Psoas muscle (tissue), 8 donors: ENCODE data around the gene CHI3L1. TPM values are rescaled to one million over a fixed set of nuclear protein-coding genes. Genes with fewer than 3 reads are reported as not detected.

Experiments
- ATAC-seq, 4 donors: fragments of 200-7000 bp; cut with Tn5 transposase; one replicate each; pipeline ENCODE4 v1.9.1; 2020; ENCODE audit warnings: moderate library complexity in 3 of 4, mild to moderate bottlenecking in 2 of 4
- DNase-seq, 2 donors: peaks; one replicate each; pipeline ENCODE4 v3.0.0-alpha.2; 2020
- H3K27ac ChIP-seq: fragments of 200-600 bp; one replicate; pipeline ENCODE4 v1.8.0; 2022
- H3K27me3 ChIP-seq, 3 donors: fragments of 200-600 bp in 1 of 3; one replicate each; pipeline versions ENCODE4 v1.6.1 to v1.8.0; 2013 to 2022; ENCODE audit warnings: low read length in 2 of 3, mild to moderate bottlenecking in 2 of 3, moderate library complexity in 1 of 3; ENCODE audit not compliant: insufficient read depth in 3 of 3
- H3K36me3 ChIP-seq, 2 donors: fragments of 200-600 bp in 1 of 2; one replicate each; pipeline versions ENCODE4 v1.6.1 to v1.8.0; 2013 to 2022; ENCODE audit warnings: low read depth in 1 of 2, mild to moderate bottlenecking in 1 of 2, moderate library complexity in 1 of 2; ENCODE audit not compliant: insufficient read depth in 1 of 2
- H3K4me1 ChIP-seq: fragments of 200-600 bp; one replicate; pipeline ENCODE4 v1.8.0; 2022
- H3K4me3 ChIP-seq: fragments of 200-600 bp; one replicate; pipeline ENCODE4 v1.8.0; 2022; ENCODE audit warnings: mild to moderate bottlenecking
- H3K9me3 ChIP-seq: fragments of 200-600 bp; one replicate; pipeline ENCODE4 v1.8.0; 2022
- WGBS, 3 donors: extraction: QIAGEN DNeasy Blood & Tissue Kit; methylation state at CpG; one replicate each; pipeline versions ENCODE4 v1.1.6 to v1.1.7; 2013; 5-methylcytosine and 5-hydroxymethylcytosine counted together
- intact Hi-C, 2 donors: fragments of 100-400 bp; cut with DNase I; formaldehyde crosslinking; loops; one replicate each; pipeline versions ENCODE4 v1.11.0 to v1.14.2; 2022
- polyA plus RNA-seq, 3 donors: library from polyadenylated mRNA; stranded (reverse); fragments of 200-250 nt; gene quantifications; one replicate each; pipeline ENCODE4 v1.2.3, GENCODE V29; 2013
- total RNA-seq, 4 donors: library from RNA; stranded (reverse); fragmentation: NEBNext Ultra II Directional in 2 of 4; extraction: Animal tissue kit (Norgen Biotek cat#: 25700) in 2 of 4; gene quantifications; one replicate each; pipeline versions ENCODE4 v1.2.1 to v1.2.4, GENCODE V29; 2021 to 2023
- TF ChIP-seq, protein P1 (sequence below): fragments of 200-600 bp; IDR thresholded peaks from one replicate; pipeline ENCODE4 v1.8.0; 2022; ENCODE audit warnings: antibody characterized with exemption
- donor health status: healthy with polysubstance abuse.
- donor health status: DM: no; HTN: no; CAD: no; lungs with moderate emphysema.
- donor health status: Bipolar disorder and iron deficiency.
- donor health status: healthy.
- donor health status: DM: yes; HTN: yes; CAD: no.
- donor health status: DM: no; HTN: no; CAD: no.
- donor health status: DM: no; HTN: no; CAD: no.
- donor health status: DM: yes; HTN: yes; CAD: no.

The CHI3L1 gene
- total and polyA plus RNA-seq, 7 donors, result 1.7 to 156 (median 9.9) TPM

DNA sequence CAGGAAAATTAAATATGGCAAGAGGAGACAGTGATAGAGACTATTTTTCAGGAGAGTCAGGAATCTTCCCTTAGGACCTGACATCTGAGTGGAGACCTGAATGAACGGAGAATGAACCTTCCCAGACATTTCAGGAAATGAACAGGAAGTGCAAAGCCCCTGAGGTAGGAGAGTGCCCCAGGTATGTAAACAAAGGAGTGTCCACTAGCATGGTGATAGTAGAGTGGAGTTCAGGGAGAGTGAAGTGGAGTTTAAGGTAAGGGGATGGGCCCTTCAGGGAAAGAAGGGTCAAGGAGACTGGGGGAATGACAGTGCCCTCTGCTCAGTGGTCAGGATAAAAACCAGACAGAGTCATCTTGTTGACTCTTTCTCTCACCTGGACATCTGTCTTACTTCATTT, 30.2 kb downstream of the CHI3L1 start:
- H3K4me1 ChIP-seq, result no peaks in the 10 kb centered on the region
- intact Hi-C loops, result loop anchor here in 1 of 2 donors (10.0 kb wide), 1 partner anchor 921 kb away; no protein-coding TSS in a partner anchor
- WGBS, 3 donors, result 80 to 91% (median 86%) methylated on average over 1 of the region's 1 CpG
- no peak overlapping the region for H3K27ac ChIP-seq
- ATAC-seq, result no peak
- no peak overlapping the region for H3K4me3 ChIP-seq
- TF ChIP-seq, protein P1, sequence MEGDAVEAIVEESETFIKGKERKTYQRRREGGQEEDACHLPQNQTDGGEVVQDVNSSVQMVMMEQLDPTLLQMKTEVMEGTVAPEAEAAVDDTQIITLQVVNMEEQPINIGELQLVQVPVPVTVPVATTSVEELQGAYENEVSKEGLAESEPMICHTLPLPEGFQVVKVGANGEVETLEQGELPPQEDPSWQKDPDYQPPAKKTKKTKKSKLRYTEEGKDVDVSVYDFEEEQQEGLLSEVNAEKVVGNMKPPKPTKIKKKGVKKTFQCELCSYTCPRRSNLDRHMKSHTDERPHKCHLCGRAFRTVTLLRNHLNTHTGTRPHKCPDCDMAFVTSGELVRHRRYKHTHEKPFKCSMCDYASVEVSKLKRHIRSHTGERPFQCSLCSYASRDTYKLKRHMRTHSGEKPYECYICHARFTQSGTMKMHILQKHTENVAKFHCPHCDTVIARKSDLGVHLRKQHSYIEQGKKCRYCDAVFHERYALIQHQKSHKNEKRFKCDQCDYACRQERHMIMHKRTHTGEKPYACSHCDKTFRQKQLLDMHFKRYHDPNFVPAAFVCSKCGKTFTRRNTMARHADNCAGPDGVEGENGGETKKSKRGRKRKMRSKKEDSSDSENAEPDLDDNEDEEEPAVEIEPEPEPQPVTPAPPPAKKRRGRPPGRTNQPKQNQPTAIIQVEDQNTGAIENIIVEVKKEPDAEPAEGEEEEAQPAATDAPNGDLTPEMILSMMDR, result no peak
- peaks cover 0 to 4% (median 0%) of the 10 kb centered on the region in 3 donors for H3K27me3 ChIP-seq
- H3K36me3 ChIP-seq, result no peaks in the 10 kb centered on the region
- no peak for DNase-seq
- H3K9me3 ChIP-seq, result no peaks in the 10 kb centered on the region

DNA sequence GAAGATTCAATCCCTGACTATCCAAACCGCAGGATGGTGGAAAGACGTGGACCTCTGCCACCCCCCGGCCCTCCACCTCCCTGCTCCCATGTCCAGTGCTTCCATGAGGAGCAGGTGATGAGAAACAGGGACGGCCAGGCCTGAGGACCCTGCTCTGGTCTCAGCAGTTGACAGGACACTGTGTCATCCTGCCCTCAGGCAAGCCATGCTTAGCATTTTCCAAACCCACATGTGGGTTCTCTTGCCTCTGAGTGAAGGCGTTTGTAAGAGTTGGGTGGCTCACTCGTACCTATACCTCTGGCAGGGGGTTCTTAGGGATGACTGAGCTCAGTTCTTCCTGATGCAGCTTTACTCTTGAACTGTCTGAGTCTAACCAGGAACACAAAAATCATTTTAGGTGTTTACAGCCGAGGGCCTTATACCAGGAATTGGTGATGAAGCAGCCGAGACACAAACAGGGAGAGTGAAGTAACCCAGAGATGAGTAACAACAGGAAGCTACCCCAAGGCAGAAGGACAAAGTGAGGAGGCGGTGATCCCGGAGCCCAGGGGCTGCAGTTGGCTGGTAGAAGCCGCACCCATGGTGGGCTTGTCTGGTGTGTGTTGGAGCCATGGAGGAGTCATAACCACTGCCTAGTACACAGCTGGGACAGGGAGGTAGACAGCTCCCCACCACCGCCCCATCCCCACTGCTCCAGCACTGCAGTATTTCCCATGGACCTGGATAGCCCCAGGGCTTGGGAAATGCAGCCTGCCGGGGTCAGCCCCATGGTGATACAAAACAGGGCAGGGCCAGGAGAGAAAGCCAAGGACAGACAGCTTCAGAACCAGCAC, 32.3 kb downstream of the CHI3L1 start:
- no peak overlapping the region for H3K4me3 ChIP-seq
- TF ChIP-seq, protein P1, result no peak
- H3K27ac ChIP-seq, result no peak overlapping the region
- no peaks in the 10 kb centered on the region for H3K4me1 ChIP-seq
- intact Hi-C loops, result loop anchor here in 1 of 2 donors (10.0 kb wide), 1 partner anchor 919 kb away; no protein-coding TSS in a partner anchor
- H3K9me3 ChIP-seq, result no peaks in the 10 kb centered on the region
- H3K27me3 ChIP-seq, result peaks cover 0 to 4% (median 0%) of the 10 kb centered on the region in 3 donors
- DNase-seq (no peak), ATAC-seq (no peak)
- H3K36me3 ChIP-seq, result no peaks in the 10 kb centered on the region
- WGBS, 3 donors, result 74 to 84% (median 79%) methylated on average over 13 of the region's 13 CpGs

DNA sequence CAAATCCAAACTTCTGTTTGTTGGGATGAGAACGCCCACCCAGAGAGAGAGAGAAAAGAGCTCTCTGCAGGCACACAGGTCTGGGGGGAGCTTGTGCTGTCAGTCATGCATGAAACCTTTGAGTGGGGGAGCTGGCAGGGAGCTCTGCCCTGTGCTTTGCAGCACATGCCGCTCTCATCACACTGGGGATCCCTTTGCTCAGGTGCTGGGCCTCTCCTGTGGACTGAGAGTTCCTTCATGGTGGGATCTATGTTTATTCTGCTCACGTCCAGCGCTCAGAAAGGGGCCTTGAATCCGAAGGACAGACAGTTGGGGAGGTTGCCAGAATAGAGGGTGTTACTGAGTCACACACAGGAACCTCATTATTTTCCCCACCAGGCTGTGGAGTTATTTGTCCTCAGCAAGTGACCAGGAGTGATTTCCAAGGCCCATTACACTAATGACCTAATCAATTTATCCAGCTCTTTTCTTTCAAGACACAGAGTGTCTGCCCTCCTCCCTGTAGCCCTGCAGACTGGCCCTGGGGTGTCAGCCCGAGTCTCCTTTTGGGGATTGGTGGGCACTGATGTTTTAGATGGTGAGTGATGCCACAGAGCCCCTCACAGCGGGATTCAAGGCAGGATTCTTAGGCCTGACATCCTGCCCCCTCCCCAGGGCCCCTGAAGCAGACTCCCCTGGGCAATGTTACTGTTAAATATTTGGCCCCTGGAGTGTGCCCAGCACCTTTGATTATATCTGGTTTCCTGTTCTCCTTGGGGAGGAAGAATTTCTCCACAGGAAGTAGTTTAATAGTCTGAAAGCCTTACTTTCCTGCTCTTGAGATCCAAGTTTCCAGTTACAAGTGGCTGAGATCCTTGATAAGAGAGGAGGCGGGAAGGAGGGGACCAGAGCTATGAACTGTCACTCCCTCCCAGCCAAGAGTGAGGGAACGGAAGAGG, 33.2 kb downstream of the CHI3L1 start:
- TF ChIP-seq, protein P1, result no peak
- 77 to 85% (median 77%) methylated on average over 9 of the region's 9 CpGs for WGBS, 3 donors
- intact Hi-C loops, result loop anchor here in 1 of 2 donors (10.0 kb wide), 1 partner anchor 919 kb away; no protein-coding TSS in a partner anchor
- Histone ChIP-seq H3K4me1 (no peaks in the 10 kb centered on the region), H3K36me3 (no peaks in the 10 kb centered on the region), H3K27me3 (peaks cover 0 to 4% (median 0%) of the 10 kb centered on the region in 3 donors), H3K27ac (no peak overlapping the region), H3K4me3 (no peak overlapping the region), H3K9me3 (no peaks in the 10 kb centered on the region)
- DNase-seq (no peak), ATAC-seq (no peak)

DNA sequence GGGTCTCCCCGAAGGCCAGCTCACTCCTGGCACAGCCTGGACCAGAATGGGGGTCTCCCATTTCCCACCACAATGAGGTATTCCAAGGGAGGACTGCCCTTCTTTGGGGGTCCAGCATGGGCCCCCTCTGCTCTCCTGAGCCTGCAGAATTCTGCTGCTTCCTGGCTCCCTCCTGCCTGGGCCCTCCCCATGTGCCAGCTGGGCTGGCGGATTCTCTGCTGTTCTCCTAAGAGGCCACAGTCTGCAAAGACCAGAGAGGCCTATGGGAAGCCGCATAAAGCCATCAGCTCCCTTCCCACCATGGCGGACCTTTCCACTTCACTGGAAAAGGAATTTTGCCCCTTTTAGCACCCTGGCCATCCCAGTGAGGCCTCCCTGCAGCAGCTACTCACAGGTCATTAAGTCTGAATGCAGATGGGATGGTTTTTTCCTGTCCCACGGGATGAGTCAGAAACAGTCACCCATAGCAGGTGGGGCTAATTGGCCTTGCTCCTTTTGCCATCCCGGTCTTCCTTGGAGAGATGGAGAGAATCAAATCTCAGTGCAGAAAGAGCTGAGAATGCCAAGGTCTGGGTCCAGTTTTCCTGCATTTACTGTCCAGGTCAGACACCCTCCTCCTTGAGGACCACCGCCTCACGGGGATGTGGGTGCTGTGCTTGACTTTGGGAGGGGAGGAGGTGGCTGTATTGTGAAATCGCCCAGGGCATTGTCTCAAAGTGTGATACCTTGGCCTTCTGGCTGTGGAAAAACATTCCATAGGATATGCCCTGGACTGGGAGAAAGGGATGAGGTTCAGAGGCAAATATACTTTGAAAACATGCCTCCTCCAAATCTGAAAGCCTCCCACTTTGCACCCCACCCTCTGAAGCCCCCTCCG, 34.1 kb downstream of the CHI3L1 start:
- TF ChIP-seq, protein P1, result no peak
- intact Hi-C loops, result loop anchor here in 1 of 2 donors (10.0 kb wide), 1 partner anchor 918 kb away; no protein-coding TSS in a partner anchor
- ATAC-seq (no peak), DNase-seq (no peak)
- peaks cover 0 to 4% (median 0%) of the 10 kb centered on the region in 3 donors for H3K27me3 ChIP-seq
- no peaks in the 10 kb centered on the region for H3K4me1 ChIP-seq
- H3K9me3 ChIP-seq, result no peaks in the 10 kb centered on the region
- H3K4me3 ChIP-seq, result no peak overlapping the region
- WGBS, 3 donors, result 74 to 94% (median 83%) methylated on average over 9 to 10 of the region's 10 CpGs
- H3K27ac ChIP-seq, result no peak overlapping the region
- H3K36me3 ChIP-seq, result no peaks in the 10 kb centered on the region
